HepG2 (cell line): Measurements from ENCODE around the gene GRAP. TPM values are rescaled to one million over a fixed set of nuclear protein-coding genes. Genes with fewer than 3 reads are reported as not detected.

Experiments used
- ATAC-seq: fragments of 200-7000 bp; cut with Tn5 transposase; 3 replicates; pipeline ENCODE4 v1.9.1; 2020; ENCODE audit warnings: mild to moderate bottlenecking, moderate library complexity
- BruUV-seq: library from RNA; stranded (reverse); fragments of 400-500 nt; replicated peaks from 2 replicates; lab custom pipeline; 2021; lab: Mats Ljungman, UMichigan
- CTCF ChIA-PET: fragments of 300-600 bp; formaldehyde crosslinking; extraction: SDS; loops from one replicate; lab custom pipeline; 2021; ENCODE audit warnings: low total read pairs, inconsistent platforms, low intra/inter-chr PET ratio; lab: Yijun Ruan, JAX
- POLR2A ChIA-PET: fragments of 350-600 bp; sonication (Branson Sonifier 250); formaldehyde crosslinking; loops from one replicate; lab custom pipeline; 2020; ENCODE audit warnings: antibody characterized with exemption, inconsistent platforms; lab: Yijun Ruan, JAX
- DNase-seq: peaks from one replicate; pipeline ENCODE4 v3.0.0-alpha.2; 2015; ENCODE audit warnings: low spot score
- FAIRE-seq: peaks from 3 replicates; lab custom pipeline; 2011; peaks lifted over from hg19 to GRCh38; lab: Jason Lieb, UNC
- H2AFZ ChIP-seq: one replicate; pipeline ENCODE4 v1.6.1; 2011; ENCODE audit warnings: low read length, inconsistent platforms
- H3K27ac ChIP-seq: fragments of 300-600 bp; 3 replicates; pipeline ENCODE4 v1.8.0; 2011; ENCODE audit warnings: mixed run types, mild to moderate bottlenecking, mixed read lengths, low read length, inconsistent platforms; ENCODE audit not compliant: insufficient read depth; ENCODE audit errors: extremely low read length
- H3K27me3 ChIP-seq, 2 experiments: fragments of 200-600 bp in 1 of 2; 2 replicates in 1 of 2; 3 replicates in 1 of 2; pipeline versions ENCODE4 v1.6.0 to v1.8.0; 2011; ENCODE audit warnings: low read length in 2 of 2, mild to moderate bottlenecking in 2 of 2, moderate library complexity in 2 of 2, inconsistent platforms in 1 of 2; ENCODE audit not compliant: insufficient read depth in 2 of 2, control insufficient read depth in 1 of 2
- H3K36me3 ChIP-seq, 2 experiments: fragments of 200-600 bp in 1 of 2; replicated peaks in 1 of 2; 2 replicates in 1 of 2; 3 replicates in 1 of 2; pipeline versions ENCODE4 v1.5.1 to v1.8.0; 2011; ENCODE audit warnings: low read length in 2 of 2, inconsistent platforms in 1 of 2; ENCODE audit not compliant: insufficient read depth in 2 of 2, control insufficient read depth in 1 of 2
- H3K4me1 ChIP-seq: 2 replicates; pipeline ENCODE4 v1.5.1; 2012; ENCODE audit warnings: low read length, inconsistent platforms; ENCODE audit not compliant: insufficient read depth
- H3K4me2 ChIP-seq: 2 replicates; pipeline ENCODE4 v1.6.0; 2011; ENCODE audit warnings: low read depth, low read length, inconsistent platforms
- H3K4me3 ChIP-seq, 3 experiments: fragments of 200-600 bp in 1 of 3; sonication (generic), shearing (Covaris generic) in 1 of 3; replicated peaks in 1 of 3; 2 replicates each; pipeline ENCODE4 v1.5.1; 2011 to 2016; ENCODE audit warnings: low read length in 3 of 3, inconsistent platforms in 2 of 3, low read depth in 2 of 3, mild to moderate bottlenecking in 2 of 3, control low read depth in 1 of 3, mixed read lengths in 1 of 3; ENCODE audit not compliant: insufficient read depth in 1 of 3
- H3K79me2 ChIP-seq: one replicate; pipeline ENCODE4 v1.6.1; 2011; ENCODE audit warnings: low read length, inconsistent platforms; ENCODE audit not compliant: insufficient read depth
- H3K9ac ChIP-seq: 2 replicates; pipeline ENCODE4 v1.6.0; 2011; ENCODE audit warnings: mild to moderate bottlenecking, low read depth, low read length, inconsistent platforms; ENCODE audit not compliant: insufficient read depth
- H3K9me3 ChIP-seq: 2 replicates; pipeline ENCODE4 v1.5.1; 2012; ENCODE audit warnings: mild to moderate bottlenecking, low read length
- H4K20me1 ChIP-seq: 2 replicates; pipeline ENCODE4 v1.6.0; 2011; ENCODE audit warnings: inconsistent platforms, mild to moderate bottlenecking, low read length, moderate library complexity; ENCODE audit not compliant: insufficient read depth
- AGO2 ChIP-seq: fragments of 200-400 bp; formaldehyde crosslinking; optimal IDR thresholded peaks from 2 replicates; pipeline ENCODE3; 2017; ENCODE audit warnings: mild to moderate bottlenecking, low read depth, low read length, moderate library complexity
- HINFP ChIP-seq: sonication (generic); formaldehyde crosslinking; IDR thresholded peaks from 2 replicates; pipeline ENCODE4 v1.4.0; 2020; ENCODE audit warnings: low read depth, mild to moderate bottlenecking, missing genetic modification reagents
- HIVEP1 ChIP-seq: sonication (generic); formaldehyde crosslinking; IDR thresholded peaks from 2 replicates; pipeline ENCODE4 v1.4.0; 2020; ENCODE audit warnings: mild to moderate bottlenecking, missing genetic modification reagents
- KAT2B ChIP-seq: fragments of 150-350 bp; IDR thresholded peaks from 2 replicates; pipeline ENCODE4 v1.6.1; 2014; ENCODE audit warnings: low read depth, low read length, borderline replicate concordance
- MBNL3 ChIP-seq: fragments of 250-450 bp; sonication (Bioruptor Pico); conservative IDR thresholded peaks from 2 replicates; pipeline ENCODE4 v1.8.0; 2022; ENCODE audit warnings: mild to moderate bottlenecking, inconsistent platforms
- MZF1 ChIP-seq: sonication (generic); formaldehyde crosslinking; IDR thresholded peaks from 2 replicates; pipeline ENCODE4 v1.8.1; 2023; ENCODE audit warnings: mild to moderate bottlenecking, missing genetic modification reagents, borderline replicate concordance
- SMARCE1 ChIP-seq: fragments of 450-650 bp; IDR thresholded peaks from 2 replicates; pipeline ENCODE4 v1.6.1; 2017; ENCODE audit warnings: borderline replicate concordance
- SRF ChIP-seq: IDR thresholded peaks from 2 replicates; pipeline ENCODE4 v1.6.1; 2011; ENCODE audit warnings: mild to moderate bottlenecking, low read depth, low read length, moderate library complexity
- STAT5B ChIP-seq: sonication (generic); formaldehyde crosslinking; IDR thresholded peaks from 2 replicates; pipeline ENCODE4 v1.4.0; 2020; ENCODE audit warnings: missing genetic modification reagents
- TFE3 ChIP-seq: IDR thresholded peaks from 2 replicates; pipeline ENCODE4 v1.6.1; 2016
- ZBED4 ChIP-seq: sonication (generic); formaldehyde crosslinking; IDR thresholded peaks from 2 replicates; pipeline ENCODE4 v1.4.0; 2020; ENCODE audit warnings: missing genetic modification reagents, borderline replicate concordance
- ZNF460 ChIP-seq: sonication (generic); formaldehyde crosslinking; IDR thresholded peaks from 2 replicates; pipeline ENCODE4 v1.5.1; 2020; ENCODE audit warnings: missing genetic modification reagents, mild to moderate bottlenecking, borderline replicate concordance
- ZNF530 ChIP-seq: sonication (generic); formaldehyde crosslinking; IDR thresholded peaks from 2 replicates; pipeline ENCODE4 v1.5.0; 2020; ENCODE audit warnings: low read depth, mild to moderate bottlenecking, missing genetic modification reagents
- ZNF704 ChIP-seq: sonication (generic); formaldehyde crosslinking; IDR thresholded peaks from 2 replicates; pipeline ENCODE4 v1.8.1; 2023; ENCODE audit warnings: mild to moderate bottlenecking, inconsistent platforms, moderate library complexity, missing genetic modification reagents, borderline replicate concordance
- WGBS: methylation state at CpG from one replicate; pipeline ENCODE4 v1.1.6; 2017; ENCODE audit warnings: low lambda C conversion rate; 5-methylcytosine and 5-hydroxymethylcytosine counted together
- in situ Hi-C: cut with HindIII; loops from 2 replicates; pipeline ENCODE4 v1.10.0; 2017; ENCODE audit warnings: low pct_unique_long_range_greater_than_20kb; ENCODE audit not compliant: extremely low pct_ligation_motif_present
- intact Hi-C: fragments of 100-400 bp; cut with micrococcal nuclease; formaldehyde crosslinking; loops from one replicate; pipeline ENCODE4 v1.10.0; 2022; ENCODE audit not compliant: unreplicated experiment
- polyA plus RNA-seq, 8 experiments: library from polyadenylated mRNA; depleted of rRNA in 3 of 8; stranded (reverse) in 7 of 8; unstranded in 1 of 8; fragments of >200 nt; fragmentation: Illumina TruSeq in 4 of 8; extraction: Trizol in 4 of 8; gene quantifications; 2 replicates each; pipeline versions ENCODE4 v1.2.1 to v1.2.3, GENCODE V29; 2011 to 2016; ENCODE audit warnings: low read depth in 4 of 8, missing spikeins in 1 of 8, mixed read lengths in 1 of 8; ENCODE audit not compliant: insufficient read depth in 1 of 8
- total RNA-seq, 5 experiments: library from RNA; depleted of rRNA; stranded (reverse); fragments of >200 nt; fragmentation: Illumina TruSeq; extraction: Trizol; gene quantifications; 2 replicates each; pipeline ENCODE4 v1.2.3, GENCODE V29; 2016; ENCODE audit warnings: low read depth in 1 of 5

The GRAP gene
- total and polyA plus RNA-seq, 2 of the 13 experiments (the other 11 are each of a cell fraction or from before 2014, with no cell fraction given) = 0.77 to 1.7 TPM

GRCh38 chr17:19000531-19001325 lies 46.0 kb downstream of the GRAP start:
- intact Hi-C loops = no loop called here
- no TSS peak for BruUV-seq
- Histone ChIP-seq H3K4me3 (no peak overlapping the region), H3K4me1 (peaks cover 46% of the 10 kb centered on the region), H3K9ac (0 out of 2 replicates have a peak overlapping the region, but pooled peaks have one; percentile 26), H3K27ac (no peak overlapping the region), H3K79me2 (peaks cover 60% of the 10 kb centered on the region), H2AFZ (no peak overlapping the region), H3K9me3 (no peaks in the 10 kb centered on the region), H3K27me3 (no peaks in the 10 kb centered on the region; a peak in 1 of 5 replicates), H4K20me1 (peaks cover 27% of the 10 kb centered on the region), H3K36me3 (peaks cover 4 to 41% of the 10 kb centered on the region in 2 experiments), H3K4me2 (peak overlapping the region; percentile 100)
- no peak for FAIRE-seq
- ChIA-PET CTCF (no interaction called here), POLR2A (interaction anchor here (1.0 to 1.7 kb wide), 2 partner anchors 9 to 12 kb away, joined by 3 to 8 read pairs; no protein-coding TSS in a partner anchor)
- in situ Hi-C loops = loop anchor here (5.0 kb wide), 1 partner anchor 33 kb away; no protein-coding TSS in a partner anchor
- DNase-seq = no peak
- ATAC-seq = no peak
- 88% methylated on average over 12 of the region's 17 CpGs for WGBS
- TF ChIP-seq KAT2B = no peak
- TF ChIP-seq ZNF460 = no peak
- no peak for TF ChIP-seq SRF
- no peak for TF ChIP-seq MBNL3 (CRISPR knock-in tag)
- TF ChIP-seq MZF1 = no peak
- no peak for TF ChIP-seq TFE3
- TF ChIP-seq ZNF530 (CRISPR knock-in tag) = no peak
- TF ChIP-seq SMARCE1 = no peak
- TF ChIP-seq ZNF704 (CRISPR knock-in tag) = no peak
- TF ChIP-seq HIVEP1 = no peak
- no peak for TF ChIP-seq ZBED4 (CRISPR knock-in tag)
- TF ChIP-seq AGO2 = peak; percentile 29
- no peak for TF ChIP-seq STAT5B (CRISPR knock-in tag)
- no peak for TF ChIP-seq HINFP (CRISPR knock-in tag)
